ENCODE results near the gene EHBP1.

GRCh38 chr2:62663920-62664795, 41.4 kb upstream of the EHBP1 start:
- TF ChIP-seq POLR2A (IDR thresholded peaks at IDR 0.05) (no peak), CTCF (IDR thresholded peaks at IDR 0.05) (no peak)

Data from upper lobe of left lung (tissue), 4 donors.